ENCODE measurements around the gene LSM8.
"Not testable (repeated sequence)": the region's sequence is repeated elsewhere in the genome, so short reads cannot be mapped to it uniquely, and the experiment has no call there.

LSM8 gene

DNA sequence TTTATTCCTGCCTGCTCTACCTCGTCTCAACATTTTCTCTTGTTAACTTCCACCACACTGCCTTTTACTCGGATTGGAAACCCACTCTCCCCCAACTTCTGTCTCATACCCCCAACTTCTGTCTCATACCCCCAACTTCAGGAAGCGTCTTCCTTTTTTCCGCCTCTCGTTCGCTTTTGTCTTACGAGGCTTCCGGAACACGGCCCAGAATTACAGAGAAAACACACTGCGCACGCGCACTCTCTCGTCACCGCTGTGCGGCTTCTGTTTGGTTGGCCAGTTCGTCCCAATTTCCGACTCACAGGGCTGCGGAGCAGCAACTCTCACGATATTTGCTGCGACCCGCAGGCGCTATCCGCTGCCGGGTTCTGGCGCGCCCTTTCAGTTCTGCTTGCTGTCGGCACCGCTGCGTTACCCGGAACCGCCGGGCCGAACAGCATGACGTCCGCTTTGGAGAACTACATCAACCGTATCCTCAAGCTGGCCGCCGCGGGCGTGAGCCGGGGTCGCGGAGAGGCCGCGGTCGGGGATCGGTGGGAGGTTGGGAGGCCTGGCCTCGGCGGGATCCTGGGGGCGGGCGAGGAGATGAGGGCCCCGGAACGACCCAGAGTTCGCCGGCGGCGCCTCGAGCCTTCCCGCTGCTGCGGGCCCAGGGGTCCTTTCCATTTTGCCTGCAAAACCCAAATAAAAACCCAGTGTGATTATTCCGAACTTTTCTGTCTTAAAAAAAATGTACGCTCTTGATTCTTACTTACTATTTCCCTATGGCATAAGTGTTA lies at the start of gene LSM8:
Gene LSM8, plus strand, starts transcription at position 379 of the 779 bp plus-strand sequence. Its CDS starts 60 bp downstream, at position 439.
- H3K9ac ChIP-seq (ENCODE audit: low read length): peak within 1 kb of the TSS; percentile 94
- peak; percentile 99 for DNase-seq (ENCODE audit: low read depth)
- no peaks in the 10 kb centered on the region for H3K9me3 ChIP-seq (ENCODE audit: control insufficient read depth, low read length)
- H3K27me3 ChIP-seq (replicated peaks; ENCODE audit: control insufficient read depth, insufficient read depth, low read length): no peaks in the 10 kb centered on the region
- peaks cover 23% of the 10 kb centered on the region for H3K36me3 ChIP-seq (ENCODE audit: control insufficient read depth, insufficient read depth, low read length, severe bottlenecking)
- peaks cover 37% of the 10 kb centered on the region for H3K4me1 ChIP-seq (ENCODE audit: control insufficient read depth, insufficient read depth, low read length)
- peak within 1 kb of the TSS; percentile 94 for H3K4me3 ChIP-seq (ENCODE audit: low read length)

DNA sequence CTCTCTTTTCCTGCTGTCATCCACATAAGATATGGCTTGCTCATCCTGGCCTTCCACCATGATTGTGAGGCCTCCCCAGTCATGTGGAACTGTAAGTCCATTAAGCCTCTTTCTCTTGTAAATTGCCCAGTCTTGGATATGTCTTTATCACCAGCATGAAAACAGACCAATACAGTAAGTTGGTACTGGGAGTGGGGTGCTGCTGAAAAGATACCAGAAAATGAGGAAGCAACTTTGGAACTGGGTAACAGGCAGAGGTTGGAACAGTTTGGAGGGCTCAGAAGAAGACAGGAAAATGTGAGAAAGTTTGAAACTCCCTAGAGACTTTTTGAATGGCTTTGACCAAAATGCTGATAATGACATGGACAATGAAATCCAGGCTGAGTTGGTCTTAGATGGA lies 49.5 kb upstream of the LSM8 start:
- H3K9ac ChIP-seq (ENCODE audit: low read length): not testable (repeated sequence)

DNA sequence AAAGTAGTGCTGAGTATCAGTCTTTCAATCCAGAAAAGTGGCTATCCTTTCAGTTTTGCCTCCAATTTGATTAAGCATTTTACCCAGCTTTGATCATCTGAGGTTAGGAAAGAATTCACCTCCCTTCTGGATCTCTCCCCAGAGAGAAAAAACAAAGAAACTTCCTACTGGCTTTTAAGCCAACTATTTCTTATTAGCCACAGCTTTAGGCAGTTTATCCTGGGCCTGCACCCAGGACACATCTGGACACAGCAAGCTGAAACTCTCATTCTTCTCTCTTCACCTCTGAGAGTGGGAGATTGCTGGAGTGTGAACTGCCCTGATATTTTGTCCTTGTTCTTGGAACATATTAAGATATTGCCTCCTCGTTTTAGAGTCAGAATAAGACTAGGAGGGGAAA lies 43.5 kb upstream of the LSM8 start:
- H3K4me3 ChIP-seq (ENCODE audit: low read length): no peak overlapping the region
- no peak for DNase-seq (ENCODE audit: low read depth)
- no peak overlapping the region for H3K9ac ChIP-seq (ENCODE audit: low read length)
- no peaks in the 10 kb centered on the region for H3K27me3 ChIP-seq (replicated peaks; ENCODE audit: control insufficient read depth, insufficient read depth, low read length)
- H3K4me1 ChIP-seq (ENCODE audit: control insufficient read depth, insufficient read depth, low read length): no peaks in the 10 kb centered on the region
- H3K36me3 ChIP-seq (ENCODE audit: control insufficient read depth, insufficient read depth, low read length, severe bottlenecking): no peaks in the 10 kb centered on the region
- no peaks in the 10 kb centered on the region for H3K9me3 ChIP-seq (ENCODE audit: control insufficient read depth, low read length)

More for the DNA sequence above, 49.5 kb upstream of the LSM8 start:
- not testable (repeated sequence) for H3K4me1 ChIP-seq (ENCODE audit: control insufficient read depth, insufficient read depth, low read length); H3K9me3 ChIP-seq (ENCODE audit: control insufficient read depth, low read length); H3K4me3 ChIP-seq (ENCODE audit: low read length); H3K36me3 ChIP-seq (ENCODE audit: control insufficient read depth, insufficient read depth, low read length, severe bottlenecking); DNase-seq (ENCODE audit: low read depth); H3K27me3 ChIP-seq (replicated peaks; ENCODE audit: control insufficient read depth, insufficient read depth, low read length)

DNA sequence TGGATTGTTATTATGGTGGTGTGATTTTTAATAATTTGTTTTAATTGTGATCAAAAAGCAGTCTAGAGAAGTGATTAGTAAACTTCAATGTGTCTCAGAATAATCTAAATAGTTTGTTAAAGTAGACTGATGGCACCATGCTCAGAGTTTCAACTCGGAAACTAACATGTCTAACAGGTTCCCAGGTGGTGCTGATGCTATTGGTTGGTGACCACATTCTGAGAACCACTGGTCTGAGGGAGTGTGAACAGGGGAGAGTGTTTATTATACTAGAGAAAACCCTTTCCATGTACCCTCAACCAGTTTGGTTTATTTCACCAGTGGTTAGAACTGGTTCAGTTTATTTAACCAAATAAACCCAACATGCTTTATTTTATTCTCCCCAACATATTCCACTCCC lies 42.0 kb upstream of the LSM8 start:
- H3K9ac ChIP-seq (ENCODE audit: low read length): no peak overlapping the region
- H3K4me1 ChIP-seq (ENCODE audit: control insufficient read depth, insufficient read depth, low read length): no peaks in the 10 kb centered on the region
- H3K9me3 ChIP-seq (ENCODE audit: control insufficient read depth, low read length): no peaks in the 10 kb centered on the region
- DNase-seq (ENCODE audit: low read depth): no peak
- no peak overlapping the region for H3K4me3 ChIP-seq (ENCODE audit: low read length)
- no peaks in the 10 kb centered on the region for H3K27me3 ChIP-seq (replicated peaks; ENCODE audit: control insufficient read depth, insufficient read depth, low read length)
- H3K36me3 ChIP-seq (ENCODE audit: control insufficient read depth, insufficient read depth, low read length, severe bottlenecking): no peaks in the 10 kb centered on the region

DNA sequence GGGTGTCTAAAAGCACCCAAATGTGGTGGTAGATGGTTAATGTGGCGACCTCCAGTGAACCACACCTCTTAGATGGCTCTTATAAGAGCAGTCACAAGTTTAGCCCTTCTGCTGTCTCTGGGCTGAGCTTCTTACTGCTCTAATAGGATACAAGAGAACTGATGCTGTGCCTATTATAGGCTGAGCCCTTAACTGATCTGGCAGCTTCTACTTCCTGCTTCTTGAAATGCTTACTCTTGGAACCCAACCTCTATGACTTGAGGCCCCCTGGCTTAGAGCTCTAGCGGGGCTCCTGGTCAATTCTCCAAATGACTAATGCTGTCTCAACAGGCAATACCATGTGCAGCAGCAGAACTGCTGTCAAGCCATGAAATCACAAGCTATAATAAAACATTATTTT lies 35.0 kb upstream of the LSM8 start:
- Histone ChIP-seq H3K36me3 (ENCODE audit: control insufficient read depth, insufficient read depth, low read length, severe bottlenecking) (no peaks in the 10 kb centered on the region), H3K4me3 (ENCODE audit: low read length) (no peak overlapping the region), H3K9ac (ENCODE audit: low read length) (no peak overlapping the region), H3K27me3 (replicated peaks; ENCODE audit: control insufficient read depth, insufficient read depth, low read length) (no peaks in the 10 kb centered on the region), H3K9me3 (ENCODE audit: control insufficient read depth, low read length) (no peaks in the 10 kb centered on the region), H3K4me1 (ENCODE audit: control insufficient read depth, insufficient read depth, low read length) (peaks cover 35% of the 10 kb centered on the region)
- DNase-seq (ENCODE audit: low read depth): no peak

DNA sequence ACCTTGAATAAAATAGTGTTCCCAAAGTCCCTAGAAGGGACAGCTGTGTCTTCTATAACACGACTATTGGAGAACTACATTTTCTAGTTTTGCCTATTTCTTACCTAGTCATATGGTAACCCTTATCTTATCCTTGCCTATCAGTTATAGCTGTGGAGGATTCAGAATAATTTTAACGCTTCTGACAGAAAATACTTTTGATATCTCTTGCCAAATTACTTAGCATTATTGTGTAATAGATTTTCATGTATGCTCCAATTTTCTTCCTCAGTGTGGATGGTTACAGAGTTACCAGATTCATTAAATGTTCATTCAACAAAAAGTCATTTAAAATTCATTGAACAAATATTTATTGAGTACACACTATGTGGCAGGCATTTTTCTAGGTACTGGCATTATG lies 34.6 kb upstream of the LSM8 start:
- Histone ChIP-seq H3K9ac (ENCODE audit: low read length) (no peak overlapping the region), H3K36me3 (ENCODE audit: control insufficient read depth, insufficient read depth, low read length, severe bottlenecking) (no peaks in the 10 kb centered on the region), H3K27me3 (replicated peaks; ENCODE audit: control insufficient read depth, insufficient read depth, low read length) (no peaks in the 10 kb centered on the region), H3K4me1 (ENCODE audit: control insufficient read depth, insufficient read depth, low read length) (peaks cover 35% of the 10 kb centered on the region), H3K4me3 (ENCODE audit: low read length) (no peak overlapping the region), H3K9me3 (ENCODE audit: control insufficient read depth, low read length) (no peaks in the 10 kb centered on the region)
- no peak for DNase-seq (ENCODE audit: low read depth)

DNA sequence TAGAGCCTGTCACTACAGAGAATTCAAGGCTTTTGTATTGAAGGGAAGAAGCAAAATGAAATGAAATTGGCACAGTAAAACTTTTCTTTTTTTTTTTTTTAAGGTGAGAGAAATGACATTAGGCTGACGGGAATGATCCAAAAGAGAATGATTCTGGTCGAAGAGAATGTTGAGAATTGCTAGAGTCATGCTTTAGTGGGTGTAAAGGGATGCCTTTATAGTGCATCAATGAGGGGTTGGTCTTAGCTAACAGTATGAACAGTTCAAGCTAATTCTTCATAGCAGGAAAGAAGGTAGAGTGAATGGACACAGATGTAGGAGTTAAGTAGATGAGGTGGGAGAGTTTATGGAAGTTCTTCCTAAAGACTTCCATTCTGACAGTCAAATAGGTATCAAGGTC lies 32.3 kb upstream of the LSM8 start:
- no peaks in the 10 kb centered on the region for H3K9me3 ChIP-seq (ENCODE audit: control insufficient read depth, low read length)

DNA sequence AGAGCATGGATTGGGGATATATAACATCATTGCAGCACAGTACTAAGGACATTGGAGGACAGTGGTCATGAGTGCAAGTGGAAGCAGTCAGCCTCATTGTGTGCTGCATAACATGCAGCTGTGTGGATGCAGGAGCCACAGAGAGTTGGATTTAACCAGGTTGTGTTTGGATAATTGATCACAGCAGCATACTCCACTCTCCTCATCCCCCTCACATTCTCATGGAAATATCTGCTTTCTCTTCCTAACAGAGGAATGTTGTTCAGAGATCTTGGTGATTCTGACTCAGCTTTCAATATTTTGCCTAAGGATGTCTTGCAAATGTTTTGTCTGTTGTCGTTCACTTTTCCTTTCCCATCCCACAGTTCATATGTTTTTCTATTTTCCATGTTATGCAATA lies 31.8 kb upstream of the LSM8 start:
- H3K27me3 ChIP-seq (replicated peaks; ENCODE audit: control insufficient read depth, insufficient read depth, low read length): no peaks in the 10 kb centered on the region
- H3K9ac ChIP-seq (ENCODE audit: low read length): peak overlapping the region; percentile 53
- DNase-seq (ENCODE audit: low read depth): no peak
- H3K36me3 ChIP-seq (ENCODE audit: control insufficient read depth, insufficient read depth, low read length, severe bottlenecking): no peaks in the 10 kb centered on the region
- peaks cover 35% of the 10 kb centered on the region for H3K4me1 ChIP-seq (ENCODE audit: control insufficient read depth, insufficient read depth, low read length)
- no peaks in the 10 kb centered on the region for H3K9me3 ChIP-seq (ENCODE audit: control insufficient read depth, low read length)
- no peak overlapping the region for H3K4me3 ChIP-seq (ENCODE audit: low read length)

More for the DNA sequence above, 32.3 kb upstream of the LSM8 start:
- Histone ChIP-seq H3K36me3 (ENCODE audit: control insufficient read depth, insufficient read depth, low read length, severe bottlenecking) (no peaks in the 10 kb centered on the region), H3K27me3 (replicated peaks; ENCODE audit: control insufficient read depth, insufficient read depth, low read length) (no peaks in the 10 kb centered on the region), H3K4me3 (ENCODE audit: low read length) (no peak overlapping the region), H3K4me1 (ENCODE audit: control insufficient read depth, insufficient read depth, low read length) (peaks cover 35% of the 10 kb centered on the region), H3K9ac (ENCODE audit: low read length) (peak overlapping the region; percentile 53)
- no peak for DNase-seq (ENCODE audit: low read depth)

DNA sequence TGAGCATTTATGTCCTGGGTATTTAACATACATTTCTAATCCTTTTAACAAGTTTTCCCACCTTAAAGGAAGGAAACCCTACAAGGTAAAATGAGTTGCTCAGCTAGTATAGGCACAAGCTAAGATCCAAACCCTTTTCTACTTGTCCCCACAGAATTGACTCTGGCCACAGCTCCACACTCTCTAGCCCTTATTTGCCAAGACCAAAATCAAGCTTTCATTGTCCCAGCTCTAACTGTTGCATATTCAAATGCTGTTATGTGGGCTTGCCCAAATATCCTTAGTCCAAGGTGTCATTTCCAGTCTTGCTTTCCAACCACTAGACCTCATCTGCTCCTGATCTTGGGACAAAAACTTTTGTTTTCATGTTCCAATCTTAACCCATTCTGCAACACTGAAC lies 31.3 kb upstream of the LSM8 start:
- Histone ChIP-seq H3K9me3 (ENCODE audit: control insufficient read depth, low read length) (no peaks in the 10 kb centered on the region), H3K36me3 (ENCODE audit: control insufficient read depth, insufficient read depth, low read length, severe bottlenecking) (no peaks in the 10 kb centered on the region), H3K4me3 (ENCODE audit: low read length) (no peak overlapping the region), H3K27me3 (replicated peaks; ENCODE audit: control insufficient read depth, insufficient read depth, low read length) (no peaks in the 10 kb centered on the region), H3K9ac (ENCODE audit: low read length) (peak overlapping the region; percentile 53), H3K4me1 (ENCODE audit: control insufficient read depth, insufficient read depth, low read length) (peaks cover 35% of the 10 kb centered on the region)
- DNase-seq (ENCODE audit: low read depth): no peak

DNA sequence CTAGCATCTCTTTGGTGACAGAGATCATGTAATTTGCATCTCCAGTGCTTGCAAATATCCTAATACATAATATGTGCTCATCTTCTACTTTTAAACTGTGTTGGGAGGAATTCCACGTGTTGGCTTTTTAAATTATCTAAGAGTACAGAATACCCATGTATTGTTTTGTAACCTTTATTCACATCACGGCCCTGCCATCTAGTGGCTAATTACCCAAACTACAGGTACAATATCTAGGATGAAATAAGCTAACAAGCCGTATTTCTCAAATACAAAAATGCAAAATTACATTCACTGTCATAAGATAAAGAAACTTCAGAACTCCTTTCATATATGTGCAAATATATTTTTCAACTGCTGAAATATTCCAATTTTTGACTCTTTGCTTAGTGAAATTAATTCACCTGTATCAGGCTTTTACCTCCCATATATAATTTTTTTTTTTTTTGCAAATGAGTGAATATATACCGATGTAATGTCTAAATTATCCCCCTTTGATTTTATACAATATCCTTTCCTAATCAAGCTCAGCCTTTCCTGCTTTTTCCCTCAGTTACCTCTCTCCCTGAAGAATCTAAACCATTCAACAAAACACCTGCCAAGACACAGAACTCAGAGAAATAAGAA lies 30.3 kb upstream of the LSM8 start:
- Histone ChIP-seq H3K9ac (ENCODE audit: low read length) (peak overlapping the region; percentile 63), H3K27me3 (replicated peaks; ENCODE audit: control insufficient read depth, insufficient read depth, low read length) (no peaks in the 10 kb centered on the region), H3K36me3 (ENCODE audit: control insufficient read depth, insufficient read depth, low read length, severe bottlenecking) (no peaks in the 10 kb centered on the region), H3K4me3 (ENCODE audit: low read length) (no peak overlapping the region), H3K4me1 (ENCODE audit: control insufficient read depth, insufficient read depth, low read length) (peaks cover 35% of the 10 kb centered on the region), H3K9me3 (ENCODE audit: control insufficient read depth, low read length) (peaks cover 9% of the 10 kb centered on the region)
- DNase-seq (ENCODE audit: low read depth): peak; percentile 61

DNA sequence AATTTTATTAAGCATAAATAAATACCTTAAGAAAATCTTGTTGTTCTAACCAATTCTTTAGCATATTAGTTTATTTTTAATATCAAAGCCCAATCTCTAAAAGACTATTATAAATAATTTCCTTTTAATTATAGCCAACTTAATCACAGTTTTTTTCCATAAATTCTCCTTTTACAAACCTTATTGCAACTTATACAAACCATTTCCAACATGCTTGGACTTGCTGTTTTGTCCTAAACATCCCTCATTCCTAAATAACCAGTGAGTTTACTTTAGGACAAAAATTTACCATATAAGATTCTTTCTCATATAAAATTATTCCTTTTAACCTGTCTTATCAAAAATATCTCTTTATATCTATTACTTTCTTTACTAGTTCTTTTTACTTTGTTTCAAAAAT lies 25.2 kb upstream of the LSM8 start:
- Histone ChIP-seq H3K9me3 (ENCODE audit: control insufficient read depth, low read length) (peaks cover 16% of the 10 kb centered on the region), H3K36me3 (ENCODE audit: control insufficient read depth, insufficient read depth, low read length, severe bottlenecking) (no peaks in the 10 kb centered on the region), H3K27me3 (replicated peaks; ENCODE audit: control insufficient read depth, insufficient read depth, low read length) (no peaks in the 10 kb centered on the region), H3K4me3 (ENCODE audit: low read length) (no peak overlapping the region), H3K9ac (ENCODE audit: low read length) (no peak overlapping the region), H3K4me1 (ENCODE audit: control insufficient read depth, insufficient read depth, low read length) (no peaks in the 10 kb centered on the region)
- DNase-seq (ENCODE audit: low read depth): no peak

Data from adipocyte (in vitro differentiated cells).